ENCODE data around the gene C1orf116.
A peak's percentile ranks its signal among the peaks of the same experiment; 100 is the strongest.

C1orf116 gene

GRCh38 chr1:207018707-207019106, 13.8 kb downstream of the C1orf116 start:
- DNase-seq, result no peak

GRCh38 chr1:207017615-207018559, 14.7 kb downstream of the C1orf116 start:
- DNase-seq, result peak; percentile 84

- peak; percentile 11 for DNase-seq
Measured at GRCh38 chr1:207015791-207016190, 16.8 kb downstream of the C1orf116 start.

GRCh38 chr1:207014728-207015127, 17.8 kb downstream of the C1orf116 start:
- no peak for DNase-seq

GRCh38 chr1:207013321-207014085, 19.1 kb downstream of the C1orf116 start:
- DNase-seq, result no peak

- no peak for DNase-seq
Measured at GRCh38 chr1:207010726-207011125, 21.8 kb downstream of the C1orf116 start.

- no peak for DNase-seq
Measured at GRCh38 chr1:207009945-207010344, 22.6 kb downstream of the C1orf116 start.

- DNase-seq, result no peak
Measured at GRCh38 chr1:207009182-207009850, 23.2 kb downstream of the C1orf116 start.

- no peak for DNase-seq
Measured at GRCh38 chr1:207007352-207008033, 25.1 kb downstream of the C1orf116 start.

- no peak for DNase-seq
Measured at GRCh38 chr1:207006914-207007313, 25.6 kb downstream of the C1orf116 start.

- DNase-seq, result no peak
Measured at GRCh38 chr1:207006083-207006482, 26.5 kb downstream of the C1orf116 start.

- DNase-seq, result no peak
Measured at GRCh38 chr1:207004931-207005830, 27.4 kb downstream of the C1orf116 start.

- DNase-seq, result no peak
Measured at GRCh38 chr1:207003210-207003609, 29.3 kb downstream of the C1orf116 start.

GRCh38 chr1:207002724-207003146, 29.8 kb downstream of the C1orf116 start:
- DNase-seq, result no peak

GRCh38 chr1:207001492-207002245, 30.9 kb downstream of the C1orf116 start:
- no peak for DNase-seq

- DNase-seq, result no peak
Measured at GRCh38 chr1:207000651-207001291, 31.8 kb downstream of the C1orf116 start.

GRCh38 chr1:206998816-206999215, 33.7 kb downstream of the C1orf116 start:
- peak; percentile 28 for DNase-seq

GRCh38 chr1:206992790-206993189, 39.8 kb downstream of the C1orf116 start:
- DNase-seq, result no peak

- DNase-seq, result no peak
Measured at GRCh38 chr1:206987873-206988272, 44.7 kb downstream of the C1orf116 start.

GRCh38 chr1:206986885-206987284, 45.7 kb downstream of the C1orf116 start:
- DNase-seq, result no peak

Measured in MV-4-11 (cell line).